H1 (cell line): ENCODE data around the gene ZNF582. TPM values are rescaled to one million over a fixed set of nuclear protein-coding genes. Genes with fewer than 3 reads are reported as not detected.

Source experiments
- ASH2L ChIP-seq: fragments of 200-600, 300-600 bp; sonication (generic); IDR thresholded peaks from one replicate; pipeline ENCODE4 v1.7.1; 2017; ENCODE audit warnings: low read length
- BRCA1 ChIP-seq: IDR thresholded peaks from 2 replicates; pipeline ENCODE4 v1.6.1; 2012; ENCODE audit warnings: low read depth, low read length, improper control_type of control experiment
- CBX8 ChIP-seq: fragments of 300-800, 300-1000 bp; sonication (generic); IDR thresholded peaks from 2 replicates; pipeline ENCODE4 v1.7.1; 2016; ENCODE audit warnings: low read depth, low read length, borderline replicate concordance
- CHD1 ChIP-seq: IDR thresholded peaks from 2 replicates; pipeline ENCODE4 v1.6.1; 2012; ENCODE audit warnings: low read depth, low read length, improper control_type of control experiment
- CTBP2 ChIP-seq: IDR thresholded peaks from 2 replicates; pipeline ENCODE4 v1.7.0; 2011; ENCODE audit warnings: borderline replicate concordance, mild to moderate bottlenecking, moderate library complexity, mixed read lengths, low read length; ENCODE audit not compliant: insufficient read depth, insufficient read length
- EGR1 ChIP-seq: IDR thresholded peaks from 2 replicates; pipeline ENCODE4 v1.6.1; 2011; ENCODE audit warnings: low read depth, low read length, borderline replicate concordance
- EP300 ChIP-seq, 2 experiments: IDR thresholded peaks; 1 replicate in 1 of 2; 2 replicates in 1 of 2; pipeline ENCODE4 v1.6.1; 2011 to 2012; ENCODE audit warnings: low read depth in 2 of 2, low read length in 2 of 2, mild to moderate bottlenecking in 2 of 2, borderline replicate concordance in 1 of 2, inconsistent platforms in 1 of 2, moderate library complexity in 1 of 2
- EZH2 ChIP-seq: fragments of 200-600 bp; sonication (generic); IDR thresholded peaks from 2 replicates; pipeline ENCODE4 v1.7.1; 2012; ENCODE audit warnings: low read depth, mild to moderate bottlenecking, moderate library complexity, low read length, inconsistent platforms; ENCODE audit not compliant: severe bottlenecking
- HDAC2 ChIP-seq, 2 experiments: fragments of 300-600 bp in 1 of 2; sonication (generic) in 1 of 2; IDR thresholded peaks; 2 replicates each; pipeline ENCODE4 v1.6.1; 2011 to 2012; ENCODE audit warnings: low read depth in 2 of 2, low read length in 2 of 2, mild to moderate bottlenecking in 2 of 2, moderate library complexity in 2 of 2, borderline replicate concordance in 1 of 2, inconsistent platforms in 1 of 2
- JUND ChIP-seq: IDR thresholded peaks from 2 replicates; pipeline ENCODE4 v1.6.1; 2011; ENCODE audit warnings: mild to moderate bottlenecking, improper control_type of control experiment, low read length
- KDM1A ChIP-seq: fragments of 200-600, 300-600 bp; sonication (generic); IDR thresholded peaks from 2 replicates; pipeline ENCODE4 v1.7.1; 2016; ENCODE audit warnings: mild to moderate bottlenecking, low read length, borderline replicate concordance
- KDM4A ChIP-seq: IDR thresholded peaks from one replicate; pipeline ENCODE4 v1.7.1; 2012; ENCODE audit warnings: low read depth, mild to moderate bottlenecking, moderate library complexity, low read length, inconsistent platforms; ENCODE audit not compliant: severe bottlenecking
- KDM5A ChIP-seq: fragments of 200-600 bp; IDR thresholded peaks from 2 replicates; pipeline ENCODE4 v1.7.1; 2012; ENCODE audit warnings: mild to moderate bottlenecking, low read length, inconsistent platforms, mixed read lengths
- NRF1 ChIP-seq: IDR thresholded peaks from 2 replicates; pipeline ENCODE4 v1.6.1; 2011; ENCODE audit warnings: mild to moderate bottlenecking, low read depth, low read length, improper control_type of control experiment
- POLR2AphosphoS5 ChIP-seq: IDR thresholded peaks from 2 replicates; pipeline ENCODE4 v1.6.1; 2011; ENCODE audit warnings: low read depth, low read length
- RFX5 ChIP-seq: IDR thresholded peaks from 2 replicates; pipeline ENCODE4 v1.6.1; 2011; ENCODE audit warnings: low read depth, low read length, improper control_type of control experiment, borderline replicate concordance
- RNF2 ChIP-seq: fragments of 200-900, 300-1000 bp; sonication (generic); IDR thresholded peaks from 2 replicates; pipeline ENCODE4 v1.7.1; 2016; ENCODE audit warnings: borderline replicate concordance, low read depth, mild to moderate bottlenecking, antibody characterized with exemption, low read length; ENCODE audit not compliant: poor library complexity, severe bottlenecking; ENCODE audit errors: missing control alignments
- SRF ChIP-seq: IDR thresholded peaks from 2 replicates; pipeline ENCODE4 v1.6.1; 2011; ENCODE audit warnings: mild to moderate bottlenecking, low read depth, low read length, moderate library complexity
- polyA plus RNA-seq, 7 experiments: library from polyadenylated mRNA; depleted of rRNA in 3 of 7; stranded (reverse) in 5 of 7; unstranded in 2 of 7; fragments of >200 nt in 5 of 7; fragments of 200-250 nt in 2 of 7; gene quantifications; 1 replicate in 5 of 7; 2 replicates in 1 of 7; 4 replicates in 1 of 7; pipeline versions ENCODE4 v1.2.1 to v1.2.3, GENCODE V29; 2011 to 2013; ENCODE audit warnings: missing spikeins in 2 of 7, mixed read lengths in 2 of 7
- total RNA-seq: library from RNA; stranded (reverse); fragmentation: NEBNext Ultra II Directional; extraction: Animal tissue kit (Norgen Biotek cat#: 25700); gene quantifications from 2 replicates; pipeline ENCODE4 v1.2.1, GENCODE V29; 2021
- TF ChIP-seq, protein P1 (sequence below): IDR thresholded peaks from 2 replicates; pipeline ENCODE4 v1.6.1; 2012; ENCODE audit warnings: inconsistent platforms
- TF ChIP-seq, protein P2 (sequence below): IDR thresholded peaks from 2 replicates; pipeline ENCODE4 v1.6.1; 2011; ENCODE audit warnings: low read length, improper control_type of control experiment

Gene ZNF582
- total and polyA plus RNA-seq, 2 of the 8 experiments (the other 6 are each of a cell fraction or from before 2014, with no cell fraction given) = 3.8 to 5.8 TPM

DNA sequence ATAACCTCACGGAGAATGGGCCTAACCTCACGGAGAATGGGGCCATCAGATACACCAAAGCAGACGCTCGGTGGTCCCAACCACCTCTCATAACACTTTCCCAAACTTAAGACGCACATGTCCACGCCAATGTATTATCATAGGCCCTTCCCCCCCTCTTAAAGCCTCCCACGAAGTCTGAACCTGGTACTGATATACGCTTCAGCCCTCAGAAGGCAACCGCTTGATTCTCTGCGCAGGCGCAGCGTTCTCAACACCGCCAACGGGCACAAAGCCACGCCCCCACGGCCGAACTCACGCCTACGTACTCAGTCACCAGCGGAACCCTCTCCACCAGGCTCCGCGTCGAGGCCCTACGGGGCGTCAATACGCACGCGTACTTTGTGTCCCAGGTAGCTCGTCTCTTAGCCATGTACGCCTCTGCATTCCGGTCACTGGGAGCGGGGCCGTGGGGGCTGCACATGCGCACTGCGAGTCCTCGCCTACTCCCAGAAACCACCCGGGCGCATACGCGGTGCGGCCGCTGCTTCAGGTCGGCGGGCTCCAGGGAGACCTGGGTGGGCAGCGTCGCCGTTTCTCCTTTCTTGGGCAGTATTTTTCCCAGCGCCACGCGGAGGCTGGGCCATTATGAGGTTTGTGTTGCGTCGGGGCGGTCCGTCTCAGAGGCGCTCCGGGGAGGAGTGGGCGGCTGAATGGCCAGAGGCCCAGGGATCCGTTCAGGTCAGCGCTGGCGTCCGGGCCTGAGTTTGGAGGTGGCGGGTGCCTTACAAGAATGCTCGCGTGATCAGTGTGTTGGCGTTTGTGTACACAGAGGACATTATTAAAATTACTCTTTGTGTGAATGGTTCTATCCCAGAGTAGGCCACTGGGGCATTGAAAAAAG is 25.3 kb downstream of the ZNF582 start (continued):
- TF ChIP-seq POLR2AphosphoS5 = peak; percentile 82
- TF ChIP-seq EP300 (IDR thresholded peaks at IDR 0.05; ENCODE audit: borderline replicate concordance in 1 of 2, low read depth in 2 of 2, low read length in 2 of 2) = no peak
- no peak for TF ChIP-seq KDM1A
- 0 out of 4 replicates have a peak, but pooled peaks of 1 of the 2 experiments have one; percentile 82 for TF ChIP-seq HDAC2 (IDR thresholded peaks at IDR 0.05; ENCODE audit: borderline replicate concordance in 1 of 2, low read depth in 2 of 2, low read length in 2 of 2)
- TF ChIP-seq CTBP2 = no peak
- TF ChIP-seq, protein P1, sequence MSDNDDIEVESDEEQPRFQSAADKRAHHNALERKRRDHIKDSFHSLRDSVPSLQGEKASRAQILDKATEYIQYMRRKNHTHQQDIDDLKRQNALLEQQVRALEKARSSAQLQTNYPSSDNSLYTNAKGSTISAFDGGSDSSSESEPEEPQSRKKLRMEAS = peak; percentile 89
- peak; percentile 82 for TF ChIP-seq NRF1
- no peak; the same call in 1 of the 2 replicates for TF ChIP-seq EGR1
- TF ChIP-seq, protein P2, sequence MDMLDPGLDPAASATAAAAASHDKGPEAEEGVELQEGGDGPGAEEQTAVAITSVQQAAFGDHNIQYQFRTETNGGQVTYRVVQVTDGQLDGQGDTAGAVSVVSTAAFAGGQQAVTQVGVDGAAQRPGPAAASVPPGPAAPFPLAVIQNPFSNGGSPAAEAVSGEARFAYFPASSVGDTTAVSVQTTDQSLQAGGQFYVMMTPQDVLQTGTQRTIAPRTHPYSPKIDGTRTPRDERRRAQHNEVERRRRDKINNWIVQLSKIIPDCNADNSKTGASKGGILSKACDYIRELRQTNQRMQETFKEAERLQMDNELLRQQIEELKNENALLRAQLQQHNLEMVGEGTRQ = no peak
- peak; percentile 54 for TF ChIP-seq KDM4A
- no peak for TF ChIP-seq RNF2
- TF ChIP-seq EZH2 = no peak
- TF ChIP-seq SRF = no peak
- no peak for TF ChIP-seq BRCA1
- no peak for TF ChIP-seq KDM5A
- no peak for TF ChIP-seq RFX5
- no peak for TF ChIP-seq CBX8
- peak; percentile 66 for TF ChIP-seq ASH2L
- TF ChIP-seq CHD1 = no peak
- TF ChIP-seq JUND = no peak
